Activated CD8-positive, alpha-beta memory T cell treated with anti-CD3 and anti-CD28 coated beads, Interleukin-2, amount 50 U/mL, for 1 hour (primary cell): ENCODE results near the gene CEBPG.

ENCODE experiments used
- DNase-seq: peaks from one replicate; pipeline ENCODE4 v3.0.0-alpha.2; 2020; ENCODE audit errors: extremely low read depth

The CEBPG gene

GRCh38 chr19:33382006-33382405, 8.5 kb downstream of the CEBPG start:
- no peak for DNase-seq

GRCh38 chr19:33382982-33383381, 9.5 kb downstream of the CEBPG start:
- no peak for DNase-seq

GRCh38 chr19:33383720-33384292, 10.3 kb downstream of the CEBPG start:
- no peak for DNase-seq

- no peak for DNase-seq
Observed at GRCh38 chr19:33384983-33385382, 11.5 kb downstream of the CEBPG start.

- no peak for DNase-seq
Observed at GRCh38 chr19:33385956-33386355, 12.4 kb downstream of the CEBPG start.

GRCh38 chr19:33386361-33386858, 12.9 kb downstream of the CEBPG start:
- no peak for DNase-seq

- no peak for DNase-seq
Observed at GRCh38 chr19:33387351-33388230, 14.1 kb downstream of the CEBPG start.

- DNase-seq = no peak
Observed at GRCh38 chr19:33388231-33388724, 14.8 kb downstream of the CEBPG start.

- no peak for DNase-seq
Observed at GRCh38 chr19:33388725-33389420, 15.4 kb downstream of the CEBPG start.

GRCh38 chr19:33389421-33390100, 16.1 kb downstream of the CEBPG start:
- DNase-seq = no peak

- no peak for DNase-seq
Observed at GRCh38 chr19:33390101-33390907, 16.8 kb downstream of the CEBPG start.

- DNase-seq = no peak
Observed at GRCh38 chr19:33390908-33391630, 17.6 kb downstream of the CEBPG start.

GRCh38 chr19:33391631-33392249, 18.2 kb downstream of the CEBPG start:
- DNase-seq = no peak

- no peak for DNase-seq
Observed at GRCh38 chr19:33392341-33393285, 19.1 kb downstream of the CEBPG start.

GRCh38 chr19:33393286-33394005, 19.9 kb downstream of the CEBPG start:
- no peak for DNase-seq

GRCh38 chr19:33394006-33394722, 20.7 kb downstream of the CEBPG start:
- DNase-seq = no peak
